Measurements from ENCODE around the gene SYT3.

DNA sequence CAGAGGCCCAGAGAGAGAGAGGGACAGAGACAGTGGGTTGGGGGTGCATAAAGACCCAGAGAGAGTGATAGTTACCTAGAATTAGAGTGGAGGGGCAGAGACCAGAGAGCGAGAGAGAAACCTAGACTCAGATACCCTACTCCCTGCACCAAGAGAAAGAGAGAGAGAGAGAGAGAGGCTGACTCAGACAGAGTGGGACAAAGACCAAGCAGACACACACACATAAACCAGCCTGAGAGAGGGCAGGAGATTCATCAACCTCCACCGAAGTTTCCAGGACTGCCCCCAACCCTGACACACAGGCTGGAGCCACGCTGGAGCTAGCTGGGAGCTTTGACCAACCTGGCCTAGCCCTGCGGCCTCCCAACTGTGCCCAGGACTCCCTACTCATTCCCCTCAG is 12.9 kb downstream of the SYT3 start:
- TF ChIP-seq CTCF (conservative IDR thresholded peaks at IDR 0.05; ENCODE audit: low read depth, low read length) (no peak), EZH2phosphoT487 (IDR thresholded peaks at IDR 0.05; ENCODE audit: borderline replicate concordance, low read length) (no peak)
